PC-9 (cell line): Measurements from ENCODE around the gene INTS4. TPM values are rescaled to one million over a fixed set of nuclear protein-coding genes. Genes with fewer than 3 reads are reported as not detected.
"Not testable (repeated sequence)": the region's sequence is repeated elsewhere in the genome, so short reads cannot be mapped to it uniquely, and the experiment has no call there.

ENCODE experiments used
- Bru-seq: library from RNA; stranded (reverse); fragments of 400-500 nt; gene quantifications from one replicate; lab custom pipeline; 2021; lab: Mats Ljungman, UMichigan
- BruChase-seq, 2 experiments: library from RNA; stranded (reverse); fragments of 400-500 nt; gene quantifications; one replicate each; lab custom pipeline; 2021; lab: Mats Ljungman, UMichigan
- BruUV-seq: library from RNA; stranded (reverse); fragments of 400-500 nt; replicated peaks from 2 replicates; lab custom pipeline; 2021; lab: Mats Ljungman, UMichigan
- CTCF ChIA-PET: fragments of 300-600 bp; sonication (Branson Sonifier 250); formaldehyde crosslinking; loops from one replicate; lab custom pipeline; 2022; ENCODE audit warnings: antibody characterized with exemption; lab: Charles Lee
- POLR2A ChIA-PET: fragments of 300-600 bp; sonication (Branson Sonifier 250); formaldehyde crosslinking; loops from one replicate; lab custom pipeline; 2022; ENCODE audit warnings: antibody characterized with exemption; ENCODE audit not compliant: unreplicated experiment; lab: Charles Lee
- DNase-seq, 2 experiments: peaks; one replicate each; pipeline versions ENCODE4 v3.0.0 to v3.0.0-alpha.2; 2015 to 2022; ENCODE audit warnings: mixed read lengths in 1 of 2
- H2AFZ ChIP-seq: fragments of 200-600 bp; sonication (generic); 2 replicates; pipeline ENCODE4 v1.8.1; 2017; ENCODE audit warnings: antibody characterized with exemption
- H3F3A ChIP-seq: fragments of 200-600 bp; sonication (generic); 2 replicates; pipeline ENCODE4 v1.8.1; 2017; ENCODE audit warnings: antibody characterized with exemption, mild to moderate bottlenecking, low read depth; ENCODE audit not compliant: insufficient read depth
- H3K27ac ChIP-seq: fragments of 200-600 bp; sonication (generic); 2 replicates; pipeline ENCODE4 v1.6.1; 2016; ENCODE audit warnings: mixed run types
- H3K27me3 ChIP-seq: fragments of 200-600 bp; sonication (generic); 2 replicates; pipeline ENCODE4 v1.6.1; 2016; ENCODE audit warnings: low read depth, mixed run types; ENCODE audit not compliant: insufficient read depth
- H3K36me3 ChIP-seq: fragments of 200-600 bp; sonication (generic); 2 replicates; pipeline ENCODE4 v1.6.1; 2016; ENCODE audit warnings: low read depth, mixed run types
- H3K4me1 ChIP-seq: fragments of 200-600 bp; sonication (generic); replicated peaks from 2 replicates; pipeline ENCODE4 v1.6.1; 2016; ENCODE audit warnings: mixed run types; ENCODE audit not compliant: insufficient read depth
- H3K4me2 ChIP-seq: fragments of 200-600 bp; sonication (generic); 2 replicates; pipeline ENCODE4 v1.6.1; 2017; ENCODE audit warnings: mixed run types
- H3K4me3 ChIP-seq: fragments of 200-600 bp; sonication (generic); 2 replicates; pipeline ENCODE4 v1.6.1; 2016; ENCODE audit warnings: mixed run types
- H3K79me2 ChIP-seq: fragments of 200-600 bp; sonication (generic); 2 replicates; pipeline ENCODE4 v1.6.1; 2017; ENCODE audit warnings: low read depth, mixed run types
- H3K9me2 ChIP-seq: fragments of 200-600 bp; sonication (generic); 2 replicates; pipeline ENCODE4 v1.8.1; 2017; ENCODE audit warnings: mild to moderate bottlenecking; ENCODE audit not compliant: insufficient read depth
- H3K9me3 ChIP-seq: fragments of 200-600 bp; sonication (generic); 2 replicates; pipeline ENCODE4 v1.8.1; 2016; ENCODE audit warnings: low read depth; ENCODE audit not compliant: insufficient read depth
- H4K20me1 ChIP-seq: fragments of 200-600 bp; sonication (generic); 2 replicates; pipeline ENCODE4 v1.8.1; 2017; ENCODE audit not compliant: insufficient read depth
- CTCF ChIP-seq: fragments of 200-600 bp; sonication (generic); conservative IDR thresholded peaks from 2 replicates; pipeline ENCODE4 v1.6.1; 2017; ENCODE audit warnings: mixed run types, antibody characterized with exemption, mild to moderate bottlenecking, moderate library complexity
- EZH2 ChIP-seq: fragments of 200-600 bp; sonication (generic); IDR thresholded peaks from 2 replicates; pipeline ENCODE4 v1.8.0; 2017; ENCODE audit warnings: antibody characterized with exemption, low read depth
- intact Hi-C: fragments of 100-400 bp; cut with micrococcal nuclease; formaldehyde crosslinking; loops from one replicate; pipeline ENCODE4 v1.10.0; 2022; ENCODE audit not compliant: unreplicated experiment
- long read RNA-seq: library from polyadenylated mRNA; stranded (forward); transcript quantifications from one replicate; pipeline ENCODE4 v2.0.0, GENCODE V29; 2022
- total RNA-seq: library from RNA; stranded (reverse); gene quantifications from 2 replicates; pipeline ENCODE4 v1.2.3, GENCODE V29; 2021

The INTS4 gene
- total RNA-seq, result 43.9 and 53.8 TPM in 2 replicates
- Bru-seq, nascent RNA, result percentile 77 among the genes with signal in this experiment
- percentile 63 among the genes with signal in this experiment for BruChase-seq, experiment 1, labeled RNA remaining after a 2-hour chase
- percentile 63 among the genes with signal in this experiment for BruChase-seq, experiment 2, labeled RNA remaining after a 6-hour chase
- long read RNA-seq, transcript INTS4-209 (23 exons, 3,156 nt), result major isoform, 58 of 81 reads
- long read RNA-seq, partial matches to known transcripts, result 6 of 81 reads
- long read RNA-seq, other reads (novel, unspliced or antisense), result 15 of 81 reads

GRCh38 chr11:77994434-77995362, at the start of gene INTS4:
Gene INTS4 (minus strand): TSS chr11:77994668. CDS start chr11:77994643, 25 bp downstream.
- peak; percentile 100 for DNase-seq
- intact Hi-C loops, result loop anchor here (1.0 to 2.0 kb wide), 6 partner anchors 28 to 358 kb away; partner anchors contain the start of genes AAMDC, CLNS1A and NDUFC2
- peaks cover 10% of the 10 kb centered on the region; the same call in 1 of the 2 replicates for H3F3A ChIP-seq
- H3K4me2 ChIP-seq, result peak within 1 kb of the TSS; percentile 88
- H3K9me3 ChIP-seq, result no peaks in the 10 kb centered on the region
- H3K4me3 ChIP-seq, result peak within 1 kb of the TSS; percentile 76
- H3K36me3 ChIP-seq, result peaks cover 6% of the 10 kb centered on the region
- H3K27me3 ChIP-seq, result no peaks in the 10 kb centered on the region
- no peaks in the 10 kb centered on the region for H4K20me1 ChIP-seq
- BruUV-seq, result no TSS peak
- peak within 1 kb of the TSS; percentile 75 for H3K27ac ChIP-seq
- no peaks in the 10 kb centered on the region for H3K9me2 ChIP-seq
- peaks cover 30% of the 10 kb centered on the region for H3K79me2 ChIP-seq
- H2AFZ ChIP-seq, result peak within 1 kb of the TSS; percentile 94
- ChIA-PET POLR2A (interaction anchor here (0.5 to 1.5 kb wide), 20 partner anchors 16 to 807 kb away, joined by 3 to 18 read pairs (median 4); partner anchors contain the start of genes ALG8 and NDUFC2), CTCF (interaction anchor here (0.6 to 2.0 kb wide), 12 partner anchors 10 to 570 kb away, joined by 3 to 14 read pairs (median 3); partner anchors contain the start of genes AAMDC and NDUFC2)
- H3K4me1 ChIP-seq, result peaks cover 20% of the 10 kb centered on the region
- no peak for TF ChIP-seq EZH2

GRCh38 chr11:78041843-78042440, 47.5 kb upstream of the INTS4 start:
- Histone ChIP-seq H2AFZ (no peak overlapping the region), H3K79me2 (no peaks in the 10 kb centered on the region), H3F3A (peaks cover 34% of the 10 kb centered on the region; the same call in 1 of the 2 replicates), H3K4me2 (no peak overlapping the region), H3K27ac (no peak overlapping the region), H3K4me3 (no peak overlapping the region), H3K9me3 (no peaks in the 10 kb centered on the region), H3K27me3 (no peaks in the 10 kb centered on the region), H4K20me1 (no peaks in the 10 kb centered on the region), H3K36me3 (no peaks in the 10 kb centered on the region), H3K4me1 (peaks cover 44% of the 10 kb centered on the region), H3K9me2 (no peaks in the 10 kb centered on the region)
- BruUV-seq, result no TSS peak
- ChIA-PET POLR2A (no interaction called here), CTCF (no interaction called here)
- intact Hi-C loops, result loop anchor here (10.0 kb wide), 1 partner anchor 373 kb away; the partner anchor contains the start of gene GAB2
- DNase-seq, result no peak
- TF ChIP-seq EZH2, result no peak
- no peak for TF ChIP-seq CTCF

GRCh38 chr11:78041380-78041719, 46.9 kb upstream of the INTS4 start:
- not testable (repeated sequence) for H3K4me3 ChIP-seq, H4K20me1 ChIP-seq, DNase-seq, H2AFZ ChIP-seq, H3K27ac ChIP-seq, H3K36me3 ChIP-seq, H3K9me2 ChIP-seq, H3K79me2 ChIP-seq, BruUV-seq, H3K9me3 ChIP-seq, H3K27me3 ChIP-seq
- peaks cover 40% of the 10 kb centered on the region; the same call in 1 of the 2 replicates for H3F3A ChIP-seq
- 0 out of 2 replicates have a peak overlapping the region, but pooled peaks have one; percentile 85 for H3K4me2 ChIP-seq
- intact Hi-C loops, result loop anchor here (10.0 kb wide), 1 partner anchor 373 kb away; the partner anchor contains the start of gene GAB2
- H3K4me1 ChIP-seq, result peaks cover 50% of the 10 kb centered on the region
- ChIA-PET CTCF (interaction anchor here (0.6 kb wide), 1 partner anchor 10 kb away, joined by 3 read pairs; no protein-coding TSS in a partner anchor), POLR2A (interaction anchor here (0.7 kb wide), 2 partner anchors 46 to 464 kb away, joined by 3 to 5 read pairs; no protein-coding TSS in a partner anchor)
